ENCODE measurements around the gene MT1X. TPM values are rescaled to one million over a fixed set of nuclear protein-coding genes. Genes with fewer than 3 reads are reported as not detected.
"Not testable (repeated sequence)": the region's sequence is repeated elsewhere in the genome, so short reads cannot be mapped to it uniquely, and the experiment has no call there.

Gene MT1X
- total RNA-seq, 4 donors from 2014 or later, result 314 to 2,825 (median 445) TPM

GRCh38 chr16:56662357-56663354, 19.6 kb upstream of the MT1X start:
- 29 to 31% methylated on average over 28 to 31 of the region's 48 CpGs for WGBS, 2 donors
- TF ChIP-seq POLR2A (IDR thresholded peaks at IDR 0.05), result no peak
- intact Hi-C loops (cut with DNase I), result no loop called here
- Histone ChIP-seq H3K36me3 (no peaks in the 10 kb centered on the region), H3K4me3 (replicated peaks in 1 of 3) (no peak overlapping the region), H3K27ac (no peak overlapping the region), H3K4me1 (peaks cover 12 to 16% of the 10 kb centered on the region in 2 donors), H3K9me3 (no peaks in the 10 kb centered on the region), H3K27me3 (no peaks in the 10 kb centered on the region)
- DNase-seq, result no peak

- Histone ChIP-seq H3K4me3 (replicated peaks in 1 of 3) (no peak overlapping the region), H3K9me3 (no peaks in the 10 kb centered on the region), H3K27me3 (no peaks in the 10 kb centered on the region), H3K27ac (no peak overlapping the region), H3K4me1 (peaks cover 17 to 26% of the 10 kb centered on the region in 2 donors), H3K36me3 (no peaks in the 10 kb centered on the region)
- 95 to 100% methylated on average over 1 of the region's 1 CpG for WGBS, 2 donors
- intact Hi-C loops (cut with DNase I), result no loop called here
- no peak for TF ChIP-seq CTCF (IDR thresholded peaks at IDR 0.05)
- no peak for DNase-seq
Measured at GRCh38 chr16:56664506-56664905, 17.8 kb upstream of the MT1X start.

GRCh38 chr16:56665286-56666261, 16.7 kb upstream of the MT1X start:
- H3K27ac ChIP-seq; H3K4me3 ChIP-seq (replicated peaks in 1 of 3); H3K9me3 ChIP-seq; H3K36me3 ChIP-seq; intact Hi-C loops (cut with DNase I); H3K27me3 ChIP-seq: not testable (repeated sequence)
- DNase-seq, result peak in 1 of 2 donors; percentile 12
- 74 to 76% methylated on average over 8 of the region's 8 CpGs for WGBS, 2 donors
- H3K4me1 ChIP-seq, result peaks cover 12 to 32% of the 10 kb centered on the region in 2 donors

GRCh38 chr16:56667581-56668571, 14.4 kb upstream of the MT1X start, which contains the start of gene MT1G:
TSS of gene MT1G (minus strand) at chr16:56668065. CDS start at chr16:56667993, 72 bp downstream.
- TF ChIP-seq POLR2A (IDR thresholded peaks at IDR 0.05), result peak; percentile 94
- no peak for TF ChIP-seq CTCF (IDR thresholded peaks at IDR 0.05)
- Histone ChIP-seq H3K27me3 (no peaks in the 10 kb centered on the region), H3K9me3 (no peaks in the 10 kb centered on the region), H3K27ac (peak within 1 kb of the TSS; percentile 47 to 83 (median 65)), H3K4me3 (replicated peaks in 1 of 3) (peak within 1 kb of the TSS in 2 of 3 donors; percentile 43 to 59), H3K4me1 (peaks cover 12 to 35% of the 10 kb centered on the region in 2 donors), H3K36me3 (no peaks in the 10 kb centered on the region)
- peak; percentile 87 to 89 for DNase-seq
- 14 to 24% methylated on average over 22 to 44 of the region's 46 CpGs for WGBS, 2 donors
- intact Hi-C loops (cut with DNase I), result no loop called here

GRCh38 chr16:56669005-56669839, 13.0 kb upstream of the MT1X start, which contains the start of gene MT1H:
TSS of gene MT1H (plus strand) at chr16:56669814. CDS start at chr16:56669885, 71 bp downstream.
- peaks cover 12 to 35% of the 10 kb centered on the region in 2 donors for H3K4me1 ChIP-seq
- peak within 1 kb of the TSS in 1 of 3 donors; percentile 65 for H3K27ac ChIP-seq
- TF ChIP-seq CTCF (IDR thresholded peaks at IDR 0.05) (no peak), POLR2A (IDR thresholded peaks at IDR 0.05) (peak in 1 of 2 donors; percentile 61)
- H3K36me3 ChIP-seq, result no peaks in the 10 kb centered on the region
- intact Hi-C loops (cut with DNase I), result no loop called here
- H3K4me3 ChIP-seq (replicated peaks in 1 of 3), result peak within 1 kb of the TSS in 1 of 3 donors; percentile 2
- WGBS, 2 donors, result 42 to 51% methylated on average over 16 to 18 of the region's 38 CpGs
- H3K27me3 ChIP-seq, result no peaks in the 10 kb centered on the region
- H3K9me3 ChIP-seq, result no peaks in the 10 kb centered on the region
- peak; percentile 58 to 66 for DNase-seq

Data from thyroid gland (tissue), 4 donors.